ENCODE measurements around the gene ENTHD1. TPM values are rescaled to one million over a fixed set of nuclear protein-coding genes. Genes with fewer than 3 reads are reported as not detected.
A peak's percentile ranks its signal among the peaks of the same experiment; 100 is the strongest.

The ENTHD1 gene
- total and polyA plus RNA-seq, 10 of the 15 experiments (the other 5 are each of a cell fraction or from before 2014, with no cell fraction given), result 0.09 to 0.52 (median 0.21) TPM; not detected in 1

- H3K9ac ChIP-seq (ENCODE audit: control insufficient read depth, insufficient read depth, low read length), result no peak overlapping the region
- in situ Hi-C loops (cut with MboI), result no loop called here
- no peak for FAIRE-seq
These were observed 77.6 kb downstream of the ENTHD1 start for GRCh38 chr22:39815932-39816331.

GRCh38 chr22:39814899-39815298 lies 78.7 kb downstream of the ENTHD1 start:
- Histone ChIP-seq H3K27ac (ENCODE audit: control insufficient read depth, insufficient read depth) (no peak overlapping the region), H4K20me1 (ENCODE audit: control insufficient read depth, insufficient read depth) (no peaks in the 10 kb centered on the region), H3K4me2 (ENCODE audit: control insufficient read depth, insufficient read depth) (no peak overlapping the region), H3K9me3 (replicated peaks; ENCODE audit: control insufficient read depth, insufficient read depth, low read length) (no peaks in the 10 kb centered on the region; the same call in 2 of the 3 replicates), H3K4me3 (no peak overlapping the region), H3K9ac (ENCODE audit: control insufficient read depth, insufficient read depth, low read length) (no peak overlapping the region), H2AFZ (ENCODE audit: control insufficient read depth, low read depth, low read length) (no peak overlapping the region), H3K4me1 (ENCODE audit: control insufficient read depth, insufficient read depth, low read length) (peaks cover 2% of the 10 kb centered on the region; the same call in 1 of the 2 replicates), H3K27me3 (replicated peaks in 1 of 2; ENCODE audit: control insufficient read depth in 2 of 2, insufficient read depth in 2 of 2, low read length in 1 of 2) (no peaks in the 10 kb centered on the region), H3K79me2 (ENCODE audit: control insufficient read depth, insufficient read depth, low read length) (no peaks in the 10 kb centered on the region), H3K36me3 (ENCODE audit: control insufficient read depth in 2 of 2, insufficient read depth in 2 of 2, low read length in 1 of 2) (no peaks in the 10 kb centered on the region)
- ChIA-PET SMC1A (ENCODE audit: uncharacterized antibody, unreplicated experiment) (no interaction called here), CTCF (no interaction called here), POLR2A (no interaction called here), RAD21 (ENCODE audit: unreplicated experiment) (interaction anchor here (0.7 kb wide), 1 partner anchor 37 kb away, joined by 3 read pairs; no protein-coding TSS in a partner anchor)
- no peak for FAIRE-seq
- TF ChIP-seq IKZF2 (IDR thresholded peaks at IDR 0.05), result peak in 1 of 2 experiments; percentile 31; a peak in 1 of 4 replicates
- TF ChIP-seq JUNB (IDR thresholded peaks at IDR 0.05), result peak; percentile 89
- TF ChIP-seq RUNX3 (IDR thresholded peaks at IDR 0.05; ENCODE audit: low read length), result peak; percentile 36; the same call in 1 of the 2 replicates
- no peak for TF ChIP-seq IRF3 (IDR thresholded peaks at IDR 0.05)
- TF ChIP-seq BCL3 (IDR thresholded peaks at IDR 0.05; ENCODE audit: borderline replicate concordance, insufficient read depth, low read depth, low read length, poor library complexity, severe bottlenecking), result no peak
- peak; percentile 52; the same call in 1 of the 2 replicates for TF ChIP-seq NFIC (IDR thresholded peaks at IDR 0.05; ENCODE audit: low read depth, low read length)
- 0% methylated on average over 4 of the region's 4 CpGs for WGBS (ENCODE audit: insufficient coverage, insufficient replicate concordance, low lambda C conversion rate, missing lambda C conversion rate)
- in situ Hi-C loops (cut with MboI), result no loop called here
- no peak for DNase-seq (ENCODE audit: low read depth, low spot score)
- intact Hi-C loops (cut with micrococcal nuclease; ENCODE audit: unreplicated experiment), result no loop called here
- BruUV-seq (replicated peaks), result no TSS peak
- peak; percentile 69 for ATAC-seq

More at GRCh38 chr22:39815932-39816331, 77.6 kb downstream of the ENTHD1 start:
- peak; percentile 44; the same call in 2 of the 3 replicates for ATAC-seq
- Histone ChIP-seq H3K27ac (ENCODE audit: control insufficient read depth, insufficient read depth) (no peak overlapping the region), H3K9me3 (replicated peaks; ENCODE audit: control insufficient read depth, insufficient read depth, low read length) (no peaks in the 10 kb centered on the region; the same call in 2 of the 3 replicates), H3K4me1 (ENCODE audit: control insufficient read depth, insufficient read depth, low read length) (no peaks in the 10 kb centered on the region; the same call in 1 of the 2 replicates), H2AFZ (ENCODE audit: control insufficient read depth, low read depth, low read length) (no peak overlapping the region), H4K20me1 (ENCODE audit: control insufficient read depth, insufficient read depth) (no peaks in the 10 kb centered on the region), H3K79me2 (ENCODE audit: control insufficient read depth, insufficient read depth, low read length) (no peaks in the 10 kb centered on the region), H3K4me2 (ENCODE audit: control insufficient read depth, insufficient read depth) (no peak overlapping the region), H3K27me3 (replicated peaks in 1 of 2; ENCODE audit: control insufficient read depth in 2 of 2, insufficient read depth in 2 of 2, low read length in 1 of 2) (no peaks in the 10 kb centered on the region), H3K36me3 (ENCODE audit: control insufficient read depth in 2 of 2, insufficient read depth in 2 of 2, low read length in 1 of 2) (no peaks in the 10 kb centered on the region), H3K4me3 (no peak overlapping the region)
- BruUV-seq (replicated peaks), result no TSS peak
- ChIA-PET POLR2A (interaction anchor here (0.5 kb wide), 1 partner anchor 36 kb away, joined by 4 read pairs; no protein-coding TSS in a partner anchor), RAD21 (ENCODE audit: unreplicated experiment) (interaction anchor here (1.5 kb wide), 1 partner anchor 201 kb away, joined by 3 read pairs; no protein-coding TSS in a partner anchor), CTCF (no interaction called here), SMC1A (ENCODE audit: uncharacterized antibody, unreplicated experiment) (interaction anchor here (1.2 kb wide), 1 partner anchor 93 kb away, joined by 3 read pairs; no protein-coding TSS in a partner anchor)
- no peak for DNase-seq (ENCODE audit: low read depth, low spot score)
- 36% methylated on average over 2 of the region's 2 CpGs for WGBS (ENCODE audit: insufficient coverage, insufficient replicate concordance, low lambda C conversion rate, missing lambda C conversion rate)
- intact Hi-C loops (cut with micrococcal nuclease; ENCODE audit: unreplicated experiment), result no loop called here
- TF ChIP-seq CREM (IDR thresholded peaks at IDR 0.05; ENCODE audit: low read depth) (no peak), ELK1 (IDR thresholded peaks at IDR 0.05; ENCODE audit: low read depth, low read length) (no peak), SPI1 (IDR thresholded peaks at IDR 0.05; ENCODE audit: borderline replicate concordance, insufficient read depth, low read depth, low read length) (peak; percentile 44; the same call in 1 of the 2 replicates), BHLHE40 (IDR thresholded peaks at IDR 0.05; ENCODE audit: borderline replicate concordance in 1 of 2, low read depth in 2 of 2, low read length in 1 of 2) (peak; percentile 39 to 60; a peak in 2 of 4 replicates)

Measured in GM12878 (cell line).